ENCODE measurements around the gene C17orf107. TPM values are rescaled to one million over a fixed set of nuclear protein-coding genes. Genes with fewer than 3 reads are reported as not detected.
A peak's percentile ranks its signal among the peaks of the same experiment; 100 is the strongest.
"Not testable (repeated sequence)": the region's sequence is repeated elsewhere in the genome, so short reads cannot be mapped to it uniquely, and the experiment has no call there.

The C17orf107 gene
- total and polyA plus RNA-seq, 8 donors: 0.63 to 5.3 (median 1.2) TPM

GRCh38 chr17:4903051-4903818 is 3.9 kb downstream of the C17orf107 start, which contains the start of gene CHRNE:
Gene CHRNE, minus strand, starts transcription at chr17:4903098. Its CDS starts 35 bp downstream, at chr17:4903063.
- peak within 1 kb of the TSS in 1 of 2 donors; percentile 54 for H3K4me3 ChIP-seq
- peak; percentile 70 to 80 for TF ChIP-seq CTCF (IDR thresholded peaks at IDR 0.05)
- H3K36me3 ChIP-seq: no peaks in the 10 kb centered on the region
- peaks cover 0 to 21% of the 10 kb centered on the region in 2 donors for H3K27me3 ChIP-seq
- H3K4me1 ChIP-seq: peaks cover 11 to 48% of the 10 kb centered on the region in 2 donors
- intact Hi-C loops (cut with DNase I): loop anchor here in 1 of 2 donors (10.0 kb wide), 1 partner anchor 72 kb away; no protein-coding TSS in a partner anchor
- DNase-seq: peak; percentile 64 to 84 (median 82)
- ATAC-seq: peak; percentile 51
- H3K9me3 ChIP-seq: no peaks in the 10 kb centered on the region
- peak within 1 kb of the TSS; percentile 80 to 85 for H3K27ac ChIP-seq

GRCh38 chr17:4906642-4907041 is 7.3 kb downstream of the C17orf107 start:
- ATAC-seq, H3K27me3 ChIP-seq, H3K27ac ChIP-seq, DNase-seq, H3K4me3 ChIP-seq, H3K9me3 ChIP-seq, H3K36me3 ChIP-seq: not testable (repeated sequence)
- H3K4me1 ChIP-seq: peaks cover 6 to 29% of the 10 kb centered on the region in 2 donors
- intact Hi-C loops (cut with DNase I): loop anchor here in 1 of 2 donors (10.0 kb wide), 1 partner anchor 68 kb away; no protein-coding TSS in a partner anchor

- ATAC-seq (no peak), DNase-seq (peak in 1 of 4 donors; percentile 25)
- Histone ChIP-seq H3K27me3 (no peaks in the 10 kb centered on the region), H3K9me3 (no peaks in the 10 kb centered on the region), H3K4me3 (no peak overlapping the region), H3K27ac (peak overlapping the region in 1 of 2 donors; percentile 23), H3K36me3 (no peaks in the 10 kb centered on the region), H3K4me1 (peaks cover 0 to 16% of the 10 kb centered on the region in 2 donors)
- intact Hi-C loops (cut with DNase I): loop anchor here in 1 of 2 donors (10.0 kb wide), 1 partner anchor 66 kb away; no protein-coding TSS in a partner anchor
- no peak for TF ChIP-seq CTCF (IDR thresholded peaks at IDR 0.05)
These were observed 9.0 kb downstream of the C17orf107 start for GRCh38 chr17:4908301-4908700.

- H3K9me3 ChIP-seq: no peaks in the 10 kb centered on the region
- intact Hi-C loops (cut with DNase I): loop anchor here in 1 of 2 donors (10.0 kb wide), 1 partner anchor 66 kb away; no protein-coding TSS in a partner anchor
- ATAC-seq: peak; percentile 98
- TF ChIP-seq CTCF (IDR thresholded peaks at IDR 0.05): peak; percentile 75 to 78
- H3K27me3 ChIP-seq: no peaks in the 10 kb centered on the region
- H3K27ac ChIP-seq: peak overlapping the region; percentile 57 to 67
- H3K4me3 ChIP-seq: no peak overlapping the region
- DNase-seq: peak; percentile 74 to 95 (median 92)
- H3K36me3 ChIP-seq: no peaks in the 10 kb centered on the region
- H3K4me1 ChIP-seq: peaks cover 0 to 11% of the 10 kb centered on the region in 2 donors
These were observed 9.6 kb downstream of the C17orf107 start for GRCh38 chr17:4908711-4909496.

GRCh38 chr17:4913994-4914393 is 14.7 kb downstream of the C17orf107 start:
- TF ChIP-seq CTCF (IDR thresholded peaks at IDR 0.05): no peak
- no peaks in the 10 kb centered on the region for H3K27me3 ChIP-seq
- no peak for ATAC-seq
- DNase-seq: no peak
- no peaks in the 10 kb centered on the region for H3K9me3 ChIP-seq
- no peaks in the 10 kb centered on the region for H3K36me3 ChIP-seq
- H3K4me1 ChIP-seq: peaks cover 0 to 9% of the 10 kb centered on the region in 2 donors
- no peak overlapping the region for H3K4me3 ChIP-seq
- H3K27ac ChIP-seq: no peak overlapping the region
- intact Hi-C loops (cut with DNase I): no loop called here

- H3K9me3 ChIP-seq; ATAC-seq; H3K27me3 ChIP-seq; H3K27ac ChIP-seq; H3K36me3 ChIP-seq; H3K4me3 ChIP-seq; H3K4me1 ChIP-seq; intact Hi-C loops (cut with DNase I): not testable (repeated sequence)
- peak in 1 of 4 donors; percentile 1 for DNase-seq
These were observed 15.2 kb downstream of the C17orf107 start for GRCh38 chr17:4914551-4914950.
